ENCODE data around the gene PLCG2. TPM values are rescaled to one million over a fixed set of nuclear protein-coding genes. Genes with fewer than 3 reads are reported as not detected.

Gene PLCG2
- total RNA-seq, 1 experiment from 2014 or later: 3.5 TPM

DNA sequence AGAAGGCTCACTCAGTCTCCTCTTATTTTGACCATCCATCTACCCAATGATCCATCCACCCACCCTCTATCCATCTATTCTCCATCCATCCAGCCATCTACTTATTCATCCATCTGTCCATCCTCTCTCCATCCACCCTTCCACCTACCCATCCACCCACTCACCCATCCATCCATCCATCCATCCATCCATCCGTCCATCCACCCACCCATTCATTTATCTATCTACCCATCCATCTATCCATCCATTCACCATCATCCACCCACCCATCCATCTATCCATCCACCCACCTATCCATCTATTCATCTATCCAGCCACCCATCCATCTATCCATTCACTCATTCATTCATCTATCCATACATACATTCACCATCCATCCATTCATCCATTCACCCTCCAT is 45.8 kb upstream of the PLCG2 start:
- Histone ChIP-seq H3K9me2 (replicated peaks; ENCODE audit: low read length) (no peaks in the 10 kb centered on the region), H3F3A (ENCODE audit: low read length, unreplicated experiment) (no peaks in the 10 kb centered on the region), H3K9me3 (ENCODE audit: low read length) (no peaks in the 10 kb centered on the region), H3K4me3 (ENCODE audit: low read length) (no peak overlapping the region), H3K4me2 (ENCODE audit: low read length) (no peak overlapping the region), H3K36me3 (ENCODE audit: low read depth, low read length) (no peaks in the 10 kb centered on the region), H3K9ac (ENCODE audit: low read length) (no peak overlapping the region), H2AFZ (ENCODE audit: low read length) (no peak overlapping the region), H4K20me1 (ENCODE audit: low read length) (no peaks in the 10 kb centered on the region), H3K27ac (ENCODE audit: low read length) (no peak overlapping the region), H3K4me1 (ENCODE audit: insufficient read depth, low read length) (peaks cover 5% of the 10 kb centered on the region), H3K27me3 (ENCODE audit: low read length) (no peaks in the 10 kb centered on the region), H3K79me2 (ENCODE audit: low read length) (no peaks in the 10 kb centered on the region)
- no peak for TF ChIP-seq EZH2 (IDR thresholded peaks at IDR 0.05; ENCODE audit: low read length, unreplicated experiment)
- TF ChIP-seq EZH2phosphoT487 (IDR thresholded peaks at IDR 0.05; ENCODE audit: borderline replicate concordance, low read length): no peak
- TF ChIP-seq, protein P1, sequence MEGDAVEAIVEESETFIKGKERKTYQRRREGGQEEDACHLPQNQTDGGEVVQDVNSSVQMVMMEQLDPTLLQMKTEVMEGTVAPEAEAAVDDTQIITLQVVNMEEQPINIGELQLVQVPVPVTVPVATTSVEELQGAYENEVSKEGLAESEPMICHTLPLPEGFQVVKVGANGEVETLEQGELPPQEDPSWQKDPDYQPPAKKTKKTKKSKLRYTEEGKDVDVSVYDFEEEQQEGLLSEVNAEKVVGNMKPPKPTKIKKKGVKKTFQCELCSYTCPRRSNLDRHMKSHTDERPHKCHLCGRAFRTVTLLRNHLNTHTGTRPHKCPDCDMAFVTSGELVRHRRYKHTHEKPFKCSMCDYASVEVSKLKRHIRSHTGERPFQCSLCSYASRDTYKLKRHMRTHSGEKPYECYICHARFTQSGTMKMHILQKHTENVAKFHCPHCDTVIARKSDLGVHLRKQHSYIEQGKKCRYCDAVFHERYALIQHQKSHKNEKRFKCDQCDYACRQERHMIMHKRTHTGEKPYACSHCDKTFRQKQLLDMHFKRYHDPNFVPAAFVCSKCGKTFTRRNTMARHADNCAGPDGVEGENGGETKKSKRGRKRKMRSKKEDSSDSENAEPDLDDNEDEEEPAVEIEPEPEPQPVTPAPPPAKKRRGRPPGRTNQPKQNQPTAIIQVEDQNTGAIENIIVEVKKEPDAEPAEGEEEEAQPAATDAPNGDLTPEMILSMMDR (conservative IDR thresholded peaks at IDR 0.05; ENCODE audit: low read depth, low read length): no peak
- DNase-seq: no peak
- no peak for ATAC-seq
- intact Hi-C loops (cut with micrococcal nuclease): no loop called here
- ChIA-PET POLR2A (ENCODE audit: unreplicated experiment) (no interaction called here), CTCF (no interaction called here)
- BruUV-seq (replicated peaks): no TSS peak

DNA sequence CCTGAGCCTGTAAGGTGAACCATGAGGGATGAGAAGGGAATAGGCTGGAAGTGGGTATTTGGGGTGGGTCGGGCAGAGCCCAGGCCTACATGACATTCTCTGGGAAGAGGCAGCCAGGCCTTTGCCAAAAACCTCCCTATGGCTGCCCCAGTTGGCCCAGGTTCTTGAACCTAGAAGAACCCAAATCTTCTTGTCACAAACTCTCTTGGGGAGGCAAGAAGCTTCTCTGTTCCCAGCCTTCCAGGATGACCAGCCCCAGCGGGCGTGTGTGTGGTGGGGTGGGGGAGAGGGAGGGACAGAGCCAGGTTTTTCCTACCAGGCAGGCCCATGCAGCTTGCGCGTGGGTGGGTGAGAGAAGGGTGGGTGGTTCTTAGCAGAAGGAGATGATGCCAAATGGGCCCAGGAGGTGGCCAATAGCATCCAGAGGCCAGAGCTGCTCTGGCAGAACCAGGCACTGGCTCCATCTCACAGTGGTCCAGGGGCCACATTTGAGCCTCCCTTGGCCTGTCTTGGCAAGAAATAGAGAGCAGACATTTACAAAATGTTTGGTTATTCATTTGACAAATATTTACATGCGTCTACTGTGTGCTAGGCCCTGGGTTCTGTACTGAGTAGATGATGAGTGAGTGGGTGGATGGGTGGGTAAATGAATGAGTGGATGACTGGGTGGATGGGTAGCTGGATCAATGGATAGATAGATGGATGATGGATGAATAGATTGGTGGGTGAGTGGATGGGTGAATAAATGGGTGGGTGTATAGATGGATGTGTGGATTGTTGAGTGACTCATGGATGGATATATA is 44.3 kb upstream of the PLCG2 start:
- no TSS peak for BruUV-seq (replicated peaks)
- Histone ChIP-seq H4K20me1 (ENCODE audit: low read length) (no peaks in the 10 kb centered on the region), H3K27ac (ENCODE audit: low read length) (no peak overlapping the region), H3K9ac (ENCODE audit: low read length) (no peak overlapping the region), H3K4me3 (ENCODE audit: low read length) (no peak overlapping the region), H2AFZ (ENCODE audit: low read length) (no peak overlapping the region), H3K9me2 (replicated peaks; ENCODE audit: low read length) (no peaks in the 10 kb centered on the region), H3K4me2 (ENCODE audit: low read length) (no peak overlapping the region), H3K79me2 (ENCODE audit: low read length) (no peaks in the 10 kb centered on the region), H3K36me3 (ENCODE audit: low read depth, low read length) (no peaks in the 10 kb centered on the region), H3K9me3 (ENCODE audit: low read length) (no peaks in the 10 kb centered on the region), H3K4me1 (ENCODE audit: insufficient read depth, low read length) (peaks cover 5% of the 10 kb centered on the region), H3K27me3 (ENCODE audit: low read length) (no peaks in the 10 kb centered on the region), H3F3A (ENCODE audit: low read length, unreplicated experiment) (no peaks in the 10 kb centered on the region)
- ATAC-seq: no peak
- intact Hi-C loops (cut with micrococcal nuclease): loop anchor here (5.0 kb wide), 2 partner anchors 473 to 698 kb away; partner anchors contain the start of gene ATMIN
- TF ChIP-seq, protein P1 (conservative IDR thresholded peaks at IDR 0.05; ENCODE audit: low read depth, low read length): no peak
- TF ChIP-seq EZH2 (IDR thresholded peaks at IDR 0.05; ENCODE audit: low read length, unreplicated experiment) (no peak), EZH2phosphoT487 (IDR thresholded peaks at IDR 0.05; ENCODE audit: borderline replicate concordance, low read length) (no peak)
- POLR2A ChIA-PET (ENCODE audit: unreplicated experiment): no interaction called here
- CTCF ChIA-PET: interaction anchor here (0.6 kb wide), 1 partner anchor 139 kb away, joined by 3 read pairs; no protein-coding TSS in a partner anchor
- DNase-seq: no peak
